ENCODE measurements around the gene COL21A1.

DNA sequence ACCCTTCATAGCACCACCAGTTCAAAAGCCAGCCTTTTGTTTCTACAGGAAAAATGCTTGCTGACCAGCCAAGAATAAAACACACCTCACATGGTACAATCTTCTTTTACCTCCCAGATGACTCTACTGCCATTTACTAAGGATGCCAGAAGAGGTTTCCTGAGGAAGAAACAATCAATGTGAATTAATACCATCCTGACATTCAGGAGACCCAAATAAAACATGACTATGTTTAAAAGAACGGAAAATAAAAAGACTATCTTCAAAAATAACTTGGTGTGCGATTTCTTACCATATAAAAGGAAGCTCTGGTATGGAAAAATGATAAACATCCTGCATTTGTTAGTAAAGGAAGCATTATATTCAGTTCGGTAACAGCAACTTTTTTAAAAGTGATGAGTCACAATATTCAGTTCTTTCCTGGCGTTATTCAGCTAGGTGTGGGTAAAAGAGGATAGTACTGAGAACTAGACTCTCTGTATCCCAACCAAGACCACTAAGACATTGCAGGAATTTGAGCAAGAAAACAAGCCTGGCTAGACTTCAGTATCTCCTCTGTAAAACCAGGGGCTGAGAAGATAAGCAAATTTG, 16.3 kb downstream of the COL21A1 start:
- TF ChIP-seq, protein P1, sequence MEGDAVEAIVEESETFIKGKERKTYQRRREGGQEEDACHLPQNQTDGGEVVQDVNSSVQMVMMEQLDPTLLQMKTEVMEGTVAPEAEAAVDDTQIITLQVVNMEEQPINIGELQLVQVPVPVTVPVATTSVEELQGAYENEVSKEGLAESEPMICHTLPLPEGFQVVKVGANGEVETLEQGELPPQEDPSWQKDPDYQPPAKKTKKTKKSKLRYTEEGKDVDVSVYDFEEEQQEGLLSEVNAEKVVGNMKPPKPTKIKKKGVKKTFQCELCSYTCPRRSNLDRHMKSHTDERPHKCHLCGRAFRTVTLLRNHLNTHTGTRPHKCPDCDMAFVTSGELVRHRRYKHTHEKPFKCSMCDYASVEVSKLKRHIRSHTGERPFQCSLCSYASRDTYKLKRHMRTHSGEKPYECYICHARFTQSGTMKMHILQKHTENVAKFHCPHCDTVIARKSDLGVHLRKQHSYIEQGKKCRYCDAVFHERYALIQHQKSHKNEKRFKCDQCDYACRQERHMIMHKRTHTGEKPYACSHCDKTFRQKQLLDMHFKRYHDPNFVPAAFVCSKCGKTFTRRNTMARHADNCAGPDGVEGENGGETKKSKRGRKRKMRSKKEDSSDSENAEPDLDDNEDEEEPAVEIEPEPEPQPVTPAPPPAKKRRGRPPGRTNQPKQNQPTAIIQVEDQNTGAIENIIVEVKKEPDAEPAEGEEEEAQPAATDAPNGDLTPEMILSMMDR (IDR thresholded peaks at IDR 0.05) = no peak
- TF ChIP-seq EP300 (IDR thresholded peaks at IDR 0.05) = no peak
- TF ChIP-seq POLR2A (IDR thresholded peaks at IDR 0.05) = no peak
